Measurements from ENCODE around the gene ACAT2.
A peak's percentile ranks its signal among the peaks of the same experiment; 100 is the strongest.
"Not testable (repeated sequence)": the region's sequence is repeated elsewhere in the genome, so short reads cannot be mapped to it uniquely, and the experiment has no call there.

Gene ACAT2

DNA sequence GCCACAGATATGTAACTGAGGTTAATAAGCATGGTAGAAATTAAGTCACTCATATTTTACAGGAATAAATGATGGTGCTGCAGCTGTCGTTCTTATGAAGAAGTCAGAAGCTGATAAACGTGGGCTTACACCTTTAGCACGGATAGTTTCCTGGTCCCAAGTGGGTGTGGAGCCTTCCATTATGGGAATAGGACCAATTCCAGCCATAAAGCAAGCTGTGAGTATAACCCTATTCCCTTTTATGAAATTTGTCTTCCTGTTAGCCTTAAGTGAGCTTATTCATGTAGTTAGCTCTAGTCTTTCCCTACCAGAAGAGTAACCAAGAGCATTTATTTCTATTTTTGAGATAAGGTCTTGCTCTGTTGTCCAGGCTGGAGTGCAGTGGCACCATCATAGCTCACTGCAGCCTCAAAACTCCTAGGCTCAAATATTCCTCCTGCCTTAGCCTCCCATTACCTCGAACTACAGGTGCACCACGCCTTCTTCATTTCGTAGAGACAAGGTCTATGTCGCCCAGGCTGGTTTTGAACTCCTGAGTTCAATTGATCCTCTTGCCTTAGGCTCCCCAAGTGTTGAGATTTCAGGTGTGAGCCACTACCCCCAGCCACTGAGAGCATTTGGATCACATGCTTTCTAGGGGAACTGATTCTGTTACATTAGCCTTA, 15.5 kb downstream of the ACAT2 start:
- DNase-seq: no peak

DNA sequence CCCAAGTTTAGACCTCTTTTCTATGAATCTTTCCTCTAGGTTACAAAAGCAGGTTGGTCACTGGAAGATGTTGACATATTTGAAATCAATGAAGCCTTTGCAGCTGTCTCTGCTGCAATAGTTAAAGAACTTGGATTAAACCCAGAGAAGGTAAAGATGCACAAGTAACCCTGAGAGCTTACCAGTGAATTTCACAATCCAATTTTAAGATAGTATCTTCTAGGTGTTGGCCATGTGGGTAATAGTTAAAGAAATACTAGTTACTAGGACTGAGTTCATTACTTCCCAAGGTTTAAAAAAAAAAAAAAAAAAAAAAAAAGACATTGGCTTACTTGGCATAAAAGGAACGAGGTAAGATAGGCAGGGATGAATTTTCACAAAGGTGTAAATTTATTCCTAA, 16.3 kb downstream of the ACAT2 start:
- DNase-seq: no peak

DNA sequence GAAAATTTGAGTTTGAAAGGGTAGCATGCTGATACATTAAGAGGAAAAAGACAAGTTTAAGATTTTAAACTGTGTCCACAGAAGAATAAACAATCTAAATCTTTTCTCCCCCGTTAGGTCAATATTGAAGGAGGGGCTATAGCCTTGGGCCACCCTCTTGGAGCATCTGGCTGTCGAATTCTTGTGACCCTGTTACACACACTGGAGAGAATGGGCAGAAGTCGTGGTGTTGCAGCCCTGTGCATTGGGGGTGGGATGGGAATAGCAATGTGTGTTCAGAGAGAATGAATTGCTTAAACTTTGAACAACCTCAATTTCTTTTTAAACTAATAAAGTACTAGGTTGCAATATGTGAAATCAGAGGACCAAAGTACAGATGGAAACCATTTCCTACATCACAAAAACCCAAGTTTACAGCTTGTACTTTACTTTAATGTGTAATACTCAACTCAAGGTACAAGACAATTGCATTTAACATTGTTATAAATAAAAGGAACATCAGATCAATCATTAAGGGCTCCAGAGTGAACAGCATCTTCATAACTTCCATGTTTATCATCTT, 16.8 kb downstream of the ACAT2 start:
- no peak for DNase-seq

DNA sequence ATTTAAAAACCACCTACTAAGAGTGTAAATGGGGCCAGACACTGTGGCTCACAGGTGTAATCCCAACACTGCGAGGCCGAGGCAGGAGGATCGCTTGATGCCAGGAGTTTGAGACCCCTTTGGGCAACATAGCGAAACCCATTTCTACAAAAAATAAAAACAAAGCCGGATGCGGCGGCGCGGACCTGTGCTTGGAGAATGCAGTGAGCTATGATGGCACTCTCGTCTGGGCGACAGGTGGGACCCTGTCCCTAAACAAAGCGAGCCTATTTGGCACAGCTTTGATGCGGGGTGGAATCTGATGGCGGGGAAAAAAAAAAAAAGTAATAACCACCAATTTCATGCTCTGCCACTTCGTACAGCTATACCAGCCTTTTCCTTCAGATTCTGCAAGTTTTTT, 26.4 kb downstream of the ACAT2 start:
- no peak for DNase-seq

DNA sequence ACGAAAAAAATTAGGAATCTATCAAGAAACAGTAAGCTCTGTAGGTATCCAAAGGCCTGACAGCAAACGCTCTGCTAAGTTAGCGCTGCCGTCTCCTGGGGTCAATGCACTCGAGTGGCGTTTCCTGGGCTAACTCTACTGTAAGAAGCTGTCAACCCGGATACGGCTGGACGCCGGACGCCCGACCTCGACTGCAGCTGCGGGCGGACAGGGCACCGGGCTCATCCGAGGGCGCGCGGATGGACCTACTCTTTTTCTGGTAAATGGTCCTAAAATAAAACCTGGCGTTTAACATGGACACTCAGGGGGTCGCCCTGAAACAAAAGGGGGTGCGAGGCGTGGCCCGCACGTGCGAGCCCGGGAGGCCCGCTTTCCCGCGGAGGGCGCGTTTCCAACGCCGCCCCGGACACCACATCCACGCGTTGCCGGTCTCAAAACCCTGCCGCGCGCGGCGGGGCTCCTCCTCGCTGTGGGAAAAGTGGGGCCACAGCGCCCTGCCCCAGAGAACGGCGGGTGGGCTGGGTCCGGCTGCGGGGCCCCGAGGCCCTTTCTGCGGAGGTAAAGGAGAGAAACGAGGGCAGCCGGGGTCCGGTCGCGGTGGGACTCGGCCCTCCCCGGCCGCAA, 27.0 kb downstream of the ACAT2 start:
- peak; percentile 40 for DNase-seq

DNA sequence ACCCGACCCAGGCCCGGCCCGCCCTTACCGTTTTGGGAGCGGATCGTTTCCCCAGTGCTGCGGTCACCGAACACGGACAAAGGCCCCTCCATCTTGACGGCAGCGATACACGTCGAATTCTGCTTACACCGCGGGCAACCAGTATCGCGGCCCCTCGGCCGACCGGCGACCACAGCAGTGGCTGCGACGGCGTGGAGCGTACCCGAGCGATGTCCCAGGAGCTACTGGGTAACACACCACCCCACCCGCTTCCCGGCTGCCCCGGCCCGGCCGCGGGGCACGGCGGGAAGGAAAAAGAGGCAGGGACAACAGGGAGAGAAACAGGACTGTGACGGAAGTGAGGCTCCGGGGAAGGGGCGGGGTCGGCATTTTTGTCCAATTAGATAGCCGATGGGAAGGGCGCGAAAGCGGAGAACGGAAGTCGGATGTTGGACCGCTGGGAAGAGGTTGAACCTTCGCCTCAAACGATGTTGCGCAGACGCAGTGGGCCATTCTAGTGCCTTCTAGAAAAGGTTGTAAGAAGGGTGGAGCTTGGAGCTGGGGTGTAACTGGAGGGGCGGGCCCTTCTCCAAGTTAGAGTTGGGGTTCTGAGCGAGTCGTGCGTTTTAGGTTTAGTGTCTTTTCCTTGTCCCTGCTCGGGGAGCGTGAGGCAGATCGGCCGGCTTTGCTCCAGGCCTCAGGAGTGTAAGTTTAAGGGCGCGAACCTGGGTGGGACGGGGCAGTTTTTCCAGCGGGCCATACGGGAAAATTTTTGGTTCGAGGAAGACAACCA, 27.7 kb downstream of the ACAT2 start, which contains the start of gene TCP1:
TCP1 (minus strand) TSS at position 226 of the 772 bp plus-strand sequence; CDS start at position 92, 134 bp downstream.
- DNase-seq: peak; percentile 98

GRCh38 chr6:159790149-159790955, 28.5 kb downstream of the ACAT2 start, which contains the start of gene MRPL18:
MRPL18 (plus strand) TSS chr6:159790467; CDS start chr6:159790588, 121 bp downstream.
- DNase-seq: peak; percentile 91

DNA sequence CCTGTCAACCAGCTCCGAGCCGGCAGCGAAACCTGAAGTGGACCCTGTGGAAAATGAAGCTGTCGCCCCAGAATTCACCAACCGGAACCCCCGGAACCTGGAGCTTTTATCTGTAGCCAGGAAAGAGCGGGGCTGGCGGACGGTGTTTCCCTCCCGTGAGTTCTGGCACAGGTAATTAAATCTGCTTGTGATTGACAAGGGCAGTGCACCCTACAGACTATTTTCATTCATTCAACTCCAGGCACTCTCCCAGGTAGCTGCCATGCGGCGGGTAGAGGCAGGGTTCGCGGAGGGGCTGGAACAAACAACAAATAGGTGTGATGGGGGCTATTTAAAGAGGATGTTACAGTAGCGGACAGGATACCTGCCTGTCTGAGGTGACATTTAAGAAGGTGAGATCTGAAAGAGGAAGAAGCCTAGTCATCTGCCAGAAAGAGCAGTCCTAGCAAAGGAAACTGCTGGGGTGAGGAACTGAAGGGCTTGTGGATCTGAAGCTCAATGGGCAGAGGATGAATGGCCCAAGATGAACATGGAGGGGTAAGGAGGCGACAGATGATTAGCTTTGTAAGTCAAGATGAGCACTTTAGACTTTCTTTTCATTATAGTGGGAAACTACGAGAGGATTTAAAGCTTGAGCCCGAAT, 29.2 kb downstream of the ACAT2 start:
- DNase-seq: no peak

DNA sequence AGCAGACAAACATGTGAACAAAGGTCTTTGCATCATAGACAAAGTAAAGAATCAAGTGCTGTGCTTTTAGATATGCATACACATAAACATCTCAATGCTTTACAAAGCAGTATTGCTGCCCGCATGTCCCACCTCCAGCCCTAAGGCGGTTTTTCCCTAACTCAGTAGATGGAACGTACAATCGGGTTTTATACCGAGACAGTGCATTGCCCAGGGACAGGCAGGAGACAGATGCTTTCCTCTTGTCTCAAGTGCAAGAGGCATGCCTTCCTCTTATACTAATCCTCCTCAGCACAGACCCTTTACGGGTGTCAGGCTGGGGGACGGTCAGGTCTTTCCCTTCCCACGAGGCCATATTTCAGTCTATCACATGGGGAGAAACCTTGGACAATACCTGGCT, 33.1 kb downstream of the ACAT2 start:
- not testable (repeated sequence) for DNase-seq

DNA sequence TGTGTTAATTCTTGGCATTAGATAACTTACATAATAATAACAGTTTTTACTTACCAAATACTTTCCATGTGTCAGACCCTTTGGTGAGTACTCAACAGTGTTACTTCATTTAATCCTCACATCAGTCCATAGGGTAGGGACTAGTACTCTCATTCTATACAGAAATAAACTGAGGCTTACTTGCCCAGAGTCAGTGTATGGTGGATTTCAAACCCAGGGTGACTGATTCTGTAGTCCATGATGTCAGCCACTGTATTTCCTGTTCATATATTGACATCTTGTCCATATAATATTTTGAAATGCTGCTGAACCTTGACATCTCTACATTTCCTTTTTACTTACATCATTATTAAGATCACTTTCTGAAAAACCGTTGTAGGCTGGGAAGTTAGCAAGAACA, 35.7 kb downstream of the ACAT2 start:
- no peak for DNase-seq

- DNase-seq: no peak
Measured at GRCh38 chr6:159800141-159800865, 38.5 kb downstream of the ACAT2 start, which contains the start of gene PNLDC1. PNLDC1 (plus strand) TSS chr6:159800276; CDS start chr6:159800308, 32 bp downstream.

- no peak for DNase-seq
Measured at GRCh38 chr6:159801935-159802334, 40.1 kb downstream of the ACAT2 start.

- no peak for DNase-seq
Measured at GRCh38 chr6:159804504-159804903, 42.7 kb downstream of the ACAT2 start.

GRCh38 chr6:159805440-159806020, 43.7 kb downstream of the ACAT2 start:
- no peak for DNase-seq

DNA sequence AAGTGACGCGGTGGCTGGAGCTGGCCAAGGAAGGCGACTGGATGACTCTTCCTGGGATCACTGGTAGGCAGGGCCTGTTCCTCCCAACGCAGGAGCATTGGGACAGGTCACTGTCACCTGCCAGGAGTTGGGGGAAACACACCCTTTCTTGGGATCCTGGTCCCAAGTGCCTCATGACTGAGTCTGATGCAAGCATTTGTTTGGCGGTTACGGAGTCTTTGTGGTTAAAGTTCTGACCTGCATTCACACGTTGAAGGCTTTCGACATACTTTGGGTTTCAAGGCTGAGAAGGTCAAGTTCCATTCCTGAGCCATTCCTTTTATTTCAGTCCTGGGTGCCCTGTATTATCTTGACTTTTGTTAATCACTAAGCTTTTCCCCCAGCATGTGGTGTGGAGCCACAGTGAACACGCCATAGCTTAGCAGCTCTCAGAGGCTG, 44.2 kb downstream of the ACAT2 start:
- no peak for DNase-seq

GRCh38 chr6:159807150-159807858, 45.5 kb downstream of the ACAT2 start:
- DNase-seq: no peak

DNA sequence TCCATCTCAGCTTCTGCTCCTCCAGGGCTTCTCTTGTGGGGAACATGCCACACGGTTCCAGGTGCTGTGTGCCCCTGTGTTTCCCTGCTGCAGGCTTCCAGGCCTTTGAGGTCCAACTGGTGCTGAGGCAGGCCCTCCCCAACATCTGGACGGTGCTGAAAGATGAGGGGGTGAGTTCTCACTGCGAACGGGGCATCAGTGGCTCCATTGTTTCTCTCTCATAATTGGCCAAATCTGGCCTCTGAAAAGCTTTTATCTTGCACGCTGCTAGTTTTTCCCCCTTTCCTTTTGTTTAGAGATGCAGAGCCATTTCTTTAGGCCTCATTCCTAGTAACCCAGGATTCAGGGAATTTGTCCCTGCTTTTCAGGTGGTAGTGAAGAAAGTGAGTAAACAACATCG, 46.8 kb downstream of the ACAT2 start:
- DNase-seq: no peak

DNA sequence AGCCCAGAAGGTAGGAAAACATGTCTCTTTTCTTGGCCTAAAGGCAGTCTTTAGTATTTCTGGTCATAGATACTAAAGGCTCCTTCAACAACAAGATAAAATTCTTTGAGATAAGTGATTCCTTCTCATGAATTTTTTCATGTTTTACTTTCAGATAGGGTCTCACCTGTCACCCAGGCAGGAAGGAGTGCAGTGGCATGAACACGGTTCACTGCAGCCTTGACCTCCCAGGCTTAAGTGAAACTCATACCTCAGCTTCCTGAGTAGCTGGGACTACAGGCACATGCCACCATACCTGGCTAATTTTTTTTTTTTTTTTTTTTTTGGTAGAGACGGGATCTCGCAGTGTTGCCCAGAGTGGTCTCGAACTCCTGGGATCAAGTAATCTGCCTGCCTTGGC, 47.3 kb downstream of the ACAT2 start:
- no peak for DNase-seq

DNA sequence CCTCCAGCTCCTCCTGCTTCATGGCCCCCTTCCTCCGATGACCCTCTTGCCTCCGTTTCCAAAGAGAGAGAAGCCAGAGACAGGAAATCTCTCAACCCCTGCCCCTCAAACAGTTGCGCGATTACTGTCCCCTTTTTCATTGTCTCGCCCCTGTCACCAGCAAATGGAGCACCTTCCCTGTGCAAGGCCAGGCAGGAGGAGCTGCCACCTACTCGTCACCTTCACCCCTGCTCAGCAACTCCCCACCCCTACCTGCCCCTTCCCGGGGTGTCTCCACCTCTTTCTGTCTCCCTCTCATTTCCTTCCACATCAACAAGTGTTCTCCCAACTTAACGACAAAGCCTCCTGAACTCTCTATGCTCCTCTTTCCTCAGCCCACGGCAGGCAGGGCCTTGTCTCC, 51.9 kb downstream of the ACAT2 start:
- no peak for DNase-seq

DNA sequence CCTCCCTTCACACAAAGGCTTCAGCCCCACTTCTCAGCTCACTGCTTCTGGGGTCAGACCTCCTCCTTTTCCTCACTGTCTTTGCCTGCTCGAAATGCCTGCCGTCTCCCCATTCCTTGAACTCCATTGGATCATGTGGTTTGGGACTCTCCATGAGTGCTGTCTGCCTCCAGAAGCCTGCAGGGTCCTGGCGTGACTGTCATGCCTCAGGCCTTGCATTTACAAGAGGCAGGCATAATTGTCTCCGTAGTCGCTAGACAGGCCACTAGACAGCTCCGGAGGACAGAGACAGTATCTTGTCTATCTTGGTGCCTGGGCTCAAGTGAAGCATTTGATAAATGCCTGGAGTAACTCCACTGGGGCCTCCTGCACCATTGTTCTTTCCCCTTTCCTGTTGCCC, 53.6 kb downstream of the ACAT2 start:
- no peak for DNase-seq
